ENCODE results near the gene DGKE.

DNA sequence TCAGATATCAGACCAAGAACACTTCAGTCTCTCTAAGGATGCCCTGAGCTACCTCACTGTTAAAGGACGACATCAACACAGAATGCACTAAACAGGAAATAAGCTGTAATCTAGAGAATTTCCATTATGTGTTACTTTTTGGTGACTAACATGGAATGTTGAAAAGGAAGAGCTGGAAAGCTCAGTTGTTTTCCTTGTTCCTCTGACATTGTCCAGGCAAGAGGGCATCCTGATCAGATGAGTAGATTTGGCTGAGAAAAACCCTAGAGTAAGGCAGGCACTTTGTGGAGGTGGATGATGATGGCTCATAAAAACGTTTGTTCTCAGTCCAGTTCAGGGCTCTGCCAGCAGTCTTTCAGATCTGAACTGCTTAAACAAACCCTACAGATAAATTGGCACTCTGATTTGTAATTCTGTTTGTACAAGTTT is 34.0 kb downstream of the DGKE start:
- TF ChIP-seq, protein P1, sequence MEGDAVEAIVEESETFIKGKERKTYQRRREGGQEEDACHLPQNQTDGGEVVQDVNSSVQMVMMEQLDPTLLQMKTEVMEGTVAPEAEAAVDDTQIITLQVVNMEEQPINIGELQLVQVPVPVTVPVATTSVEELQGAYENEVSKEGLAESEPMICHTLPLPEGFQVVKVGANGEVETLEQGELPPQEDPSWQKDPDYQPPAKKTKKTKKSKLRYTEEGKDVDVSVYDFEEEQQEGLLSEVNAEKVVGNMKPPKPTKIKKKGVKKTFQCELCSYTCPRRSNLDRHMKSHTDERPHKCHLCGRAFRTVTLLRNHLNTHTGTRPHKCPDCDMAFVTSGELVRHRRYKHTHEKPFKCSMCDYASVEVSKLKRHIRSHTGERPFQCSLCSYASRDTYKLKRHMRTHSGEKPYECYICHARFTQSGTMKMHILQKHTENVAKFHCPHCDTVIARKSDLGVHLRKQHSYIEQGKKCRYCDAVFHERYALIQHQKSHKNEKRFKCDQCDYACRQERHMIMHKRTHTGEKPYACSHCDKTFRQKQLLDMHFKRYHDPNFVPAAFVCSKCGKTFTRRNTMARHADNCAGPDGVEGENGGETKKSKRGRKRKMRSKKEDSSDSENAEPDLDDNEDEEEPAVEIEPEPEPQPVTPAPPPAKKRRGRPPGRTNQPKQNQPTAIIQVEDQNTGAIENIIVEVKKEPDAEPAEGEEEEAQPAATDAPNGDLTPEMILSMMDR (IDR thresholded peaks at IDR 0.05) = no peak
- no peak for TF ChIP-seq POLR2A (IDR thresholded peaks at IDR 0.05)
